Measurements from ENCODE around the gene CYP2A6.
"Not testable (repeated sequence)": the region's sequence is repeated elsewhere in the genome, so short reads cannot be mapped to it uniquely, and the experiment has no call there.

CYP2A6 gene

GRCh38 chr19:40850277-40850676 lies at the start of gene CYP2A6:
Gene CYP2A6, minus strand, starts transcription at chr19:40850447. Its CDS starts 21 bp downstream, at chr19:40850426.
- H3K27ac ChIP-seq; POLR2A ChIA-PET (ENCODE audit: low non-redundant PET); CTCF ChIA-PET; DNase-seq (ENCODE audit: low spot score): not testable (repeated sequence)

DNA sequence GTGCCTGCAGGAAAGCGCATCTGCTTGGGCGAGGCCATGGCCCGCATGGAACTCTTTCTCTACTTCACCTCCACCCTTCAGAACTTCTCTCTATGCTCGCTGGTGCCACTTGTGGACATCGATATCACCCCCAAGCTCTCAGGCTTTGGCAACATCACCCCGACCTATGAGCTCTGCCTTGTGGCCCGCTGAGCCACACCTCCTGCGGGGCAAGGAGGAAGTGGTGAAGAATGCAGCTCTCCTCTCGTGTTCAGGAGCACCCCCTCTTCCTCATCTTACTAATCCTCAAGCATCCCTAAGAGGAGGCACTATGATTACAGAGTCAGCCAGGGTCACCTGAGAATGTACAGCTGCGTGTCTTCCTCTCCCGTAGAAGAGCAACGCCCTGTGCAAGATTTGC lies 49.7 kb upstream of the CYP2A6 start:
- POLR2A ChIA-PET (ENCODE audit: low non-redundant PET); CTCF ChIA-PET; H3K27ac ChIP-seq; DNase-seq (ENCODE audit: low spot score): not testable (repeated sequence)

GRCh38 chr19:40896843-40897789 lies 46.9 kb upstream of the CYP2A6 start:
- H3K27ac ChIP-seq; DNase-seq (ENCODE audit: low spot score): not testable (repeated sequence)
- ChIA-PET CTCF (interaction anchor here (0.7 kb wide), 1 partner anchor 263 kb away, joined by 7 read pairs; no protein-coding TSS in a partner anchor), POLR2A (ENCODE audit: low non-redundant PET) (interaction anchor here (0.6 kb wide), 1 partner anchor 10 kb away, joined by 3 read pairs; no protein-coding TSS in a partner anchor)

GRCh38 chr19:40896418-40896796 lies 46.2 kb upstream of the CYP2A6 start:
- TF ChIP-seq, protein P1, sequence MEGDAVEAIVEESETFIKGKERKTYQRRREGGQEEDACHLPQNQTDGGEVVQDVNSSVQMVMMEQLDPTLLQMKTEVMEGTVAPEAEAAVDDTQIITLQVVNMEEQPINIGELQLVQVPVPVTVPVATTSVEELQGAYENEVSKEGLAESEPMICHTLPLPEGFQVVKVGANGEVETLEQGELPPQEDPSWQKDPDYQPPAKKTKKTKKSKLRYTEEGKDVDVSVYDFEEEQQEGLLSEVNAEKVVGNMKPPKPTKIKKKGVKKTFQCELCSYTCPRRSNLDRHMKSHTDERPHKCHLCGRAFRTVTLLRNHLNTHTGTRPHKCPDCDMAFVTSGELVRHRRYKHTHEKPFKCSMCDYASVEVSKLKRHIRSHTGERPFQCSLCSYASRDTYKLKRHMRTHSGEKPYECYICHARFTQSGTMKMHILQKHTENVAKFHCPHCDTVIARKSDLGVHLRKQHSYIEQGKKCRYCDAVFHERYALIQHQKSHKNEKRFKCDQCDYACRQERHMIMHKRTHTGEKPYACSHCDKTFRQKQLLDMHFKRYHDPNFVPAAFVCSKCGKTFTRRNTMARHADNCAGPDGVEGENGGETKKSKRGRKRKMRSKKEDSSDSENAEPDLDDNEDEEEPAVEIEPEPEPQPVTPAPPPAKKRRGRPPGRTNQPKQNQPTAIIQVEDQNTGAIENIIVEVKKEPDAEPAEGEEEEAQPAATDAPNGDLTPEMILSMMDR (conservative IDR thresholded peaks at IDR 0.05; ENCODE audit: low read depth) = no peak
- H3K27ac ChIP-seq = no peak overlapping the region
- CTCF ChIA-PET = interaction anchor here (0.7 kb wide), 2 partner anchors 262 to 263 kb away, joined by 3 to 7 read pairs; no protein-coding TSS in a partner anchor
- no peak for DNase-seq (ENCODE audit: low spot score)
- POLR2A ChIA-PET (ENCODE audit: low non-redundant PET) = no interaction called here

- no peak overlapping the region for H3K27ac ChIP-seq
- ChIA-PET POLR2A (ENCODE audit: low non-redundant PET) (no interaction called here), CTCF (interaction anchor here (0.6 kb wide), 1 partner anchor 122 kb away, joined by 3 read pairs; no protein-coding TSS in a partner anchor)
- no peak for DNase-seq (ENCODE audit: low spot score)
- TF ChIP-seq, protein P1 (conservative IDR thresholded peaks at IDR 0.05; ENCODE audit: low read depth) = no peak
These were observed 42.9 kb upstream of the CYP2A6 start for GRCh38 chr19:40893112-40893511.

DNA sequence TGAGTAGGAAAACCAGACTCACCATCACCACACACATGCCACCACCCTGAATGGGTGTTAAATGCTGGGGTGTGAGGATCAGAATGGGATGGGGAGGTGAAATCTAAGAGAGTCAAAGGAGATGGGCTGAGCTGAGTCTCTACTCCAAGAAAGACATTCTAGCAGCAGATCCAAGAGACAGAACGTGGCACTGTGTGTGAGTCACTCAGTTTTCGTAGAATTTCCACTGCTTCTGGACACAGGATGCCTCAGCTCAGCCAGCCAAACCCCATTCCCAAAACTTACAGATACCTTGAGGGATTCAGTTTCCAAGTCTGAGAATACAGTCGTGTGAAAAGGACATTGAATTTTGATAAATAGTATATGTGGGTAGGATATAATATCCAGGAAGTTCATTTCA lies 39.1 kb upstream of the CYP2A6 start:
- CTCF ChIA-PET = no interaction called here
- TF ChIP-seq, protein P1 (conservative IDR thresholded peaks at IDR 0.05; ENCODE audit: low read depth) = no peak
- POLR2A ChIA-PET (ENCODE audit: low non-redundant PET) = no interaction called here
- DNase-seq (ENCODE audit: low spot score) = no peak
- H3K27ac ChIP-seq = no peak overlapping the region

- H3K27ac ChIP-seq = no peak overlapping the region
- TF ChIP-seq, protein P1 (conservative IDR thresholded peaks at IDR 0.05; ENCODE audit: low read depth) = no peak
- ChIA-PET CTCF (interaction anchor here (0.6 kb wide), 1 partner anchor 1337 kb away, joined by 3 read pairs; no protein-coding TSS in a partner anchor), POLR2A (ENCODE audit: low non-redundant PET) (no interaction called here)
- DNase-seq (ENCODE audit: low spot score) = no peak
These were observed 37.9 kb upstream of the CYP2A6 start for GRCh38 chr19:40888191-40888590.

- POLR2A ChIA-PET (ENCODE audit: low non-redundant PET); CTCF ChIA-PET; H3K27ac ChIP-seq; DNase-seq (ENCODE audit: low spot score): not testable (repeated sequence)
These were observed 34.1 kb upstream of the CYP2A6 start for GRCh38 chr19:40884187-40884931.

DNA sequence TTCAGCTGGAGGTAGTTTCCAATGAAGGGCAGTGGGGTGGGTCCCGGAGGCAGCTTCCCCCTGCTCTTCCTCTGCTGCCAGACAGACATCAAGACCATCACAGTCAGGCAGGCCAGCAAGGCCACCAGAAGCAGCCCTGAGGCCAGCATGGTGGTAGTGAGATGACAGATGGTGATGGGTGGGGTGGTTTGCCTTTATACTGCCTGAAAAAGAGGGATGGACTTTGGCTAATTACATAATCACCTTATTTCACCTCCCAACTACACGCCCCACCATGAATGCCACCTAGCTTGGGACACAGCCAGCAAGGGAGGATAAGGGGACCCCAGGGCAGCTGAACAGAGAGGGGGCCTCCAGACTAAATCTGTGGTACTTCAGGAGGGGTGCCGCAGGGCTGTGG lies 31.8 kb upstream of the CYP2A6 start, which contains the start of gene CYP2A7:
Gene CYP2A7, minus strand, starts transcription at position 170 of the 400 bp plus-strand sequence. Its CDS starts 21 bp downstream, at position 149.
- DNase-seq (ENCODE audit: low spot score); POLR2A ChIA-PET (ENCODE audit: low non-redundant PET); CTCF ChIA-PET: not testable (repeated sequence)

GRCh38 chr19:40879349-40879748 lies 29.1 kb upstream of the CYP2A6 start:
- H3K27ac ChIP-seq; DNase-seq (ENCODE audit: low spot score); POLR2A ChIA-PET (ENCODE audit: low non-redundant PET); CTCF ChIA-PET: not testable (repeated sequence)

More for the DNA sequence above, 31.8 kb upstream of the CYP2A6 start, which contains the start of gene CYP2A7:
- H3K27ac ChIP-seq = not testable (repeated sequence)

- POLR2A ChIA-PET (ENCODE audit: low non-redundant PET); CTCF ChIA-PET; H3K27ac ChIP-seq: not testable (repeated sequence)
- DNase-seq (ENCODE audit: low spot score) = peak; percentile 9
These were observed 25.3 kb upstream of the CYP2A6 start for GRCh38 chr19:40875526-40875951.

- H3K27ac ChIP-seq; POLR2A ChIA-PET (ENCODE audit: low non-redundant PET); DNase-seq (ENCODE audit: low spot score); CTCF ChIA-PET: not testable (repeated sequence)
These were observed 24.6 kb upstream of the CYP2A6 start for GRCh38 chr19:40874874-40875273.
